GM12878 (cell line): ENCODE results near the gene E2F7. TPM values are rescaled to one million over a fixed set of nuclear protein-coding genes. Genes with fewer than 3 reads are reported as not detected.

Experiments used
- ATAC-seq: fragments of 200-7000 bp; cut with Tn5 transposase; 3 replicates; pipeline ENCODE4 v1.9.1; 2020; ENCODE audit warnings: mild to moderate bottlenecking, moderate library complexity
- BruUV-seq: library from RNA; stranded (reverse); fragments of 400-500 nt; replicated peaks from 2 replicates; lab custom pipeline; 2021; lab: Mats Ljungman, UMichigan
- CTCF ChIA-PET: fragments of 300-600 bp; sonication (Branson Sonifier 250); formaldehyde crosslinking; extraction: SDS; loops from one replicate; lab custom pipeline; 2021; ENCODE audit warnings: inconsistent platforms; lab: Yijun Ruan, JAX
- POLR2A ChIA-PET: fragments of 350-600 bp; formaldehyde crosslinking; extraction: SDS; loops from one replicate; lab custom pipeline; 2021; ENCODE audit warnings: inconsistent platforms; lab: Charles Lee
- RAD21 ChIA-PET: fragments of 300-600 bp; sonication (Branson Sonifier 250); formaldehyde crosslinking; loops from one replicate; lab custom pipeline; 2023; ENCODE audit warnings: antibody characterized with exemption; ENCODE audit not compliant: unreplicated experiment; lab: Charles Lee
- SMC1A ChIA-PET: fragments of 300-600 bp; sonication (Branson Sonifier 250); formaldehyde crosslinking; loops from one replicate; lab custom pipeline; 2023; ENCODE audit not compliant: unreplicated experiment, uncharacterized antibody; lab: Charles Lee
- DNase-seq: peaks from one replicate; pipeline ENCODE4 v3.0.0-alpha.2; 2011; ENCODE audit warnings: low read depth, low spot score
- FAIRE-seq: peaks from 3 replicates; lab custom pipeline; 2011; peaks lifted over from hg19 to GRCh38; lab: Jason Lieb, UNC
- H2AFZ ChIP-seq: 2 replicates; pipeline ENCODE4 v1.6.0; 2011; ENCODE audit warnings: low read depth, low read length, control low read depth; ENCODE audit not compliant: control insufficient read depth
- H3K27ac ChIP-seq: 2 replicates; pipeline ENCODE4 v1.5.1; 2011; ENCODE audit warnings: control low read depth; ENCODE audit not compliant: control insufficient read depth, insufficient read depth
- H3K27me3 ChIP-seq, 2 experiments: replicated peaks in 1 of 2; 2 replicates each; pipeline versions ENCODE4 v1.6.0 to v1.6.1; 2011; ENCODE audit warnings: low read length in 1 of 2; ENCODE audit not compliant: control insufficient read depth in 2 of 2, insufficient read depth in 2 of 2
- H3K36me3 ChIP-seq, 2 experiments: 2 replicates each; pipeline ENCODE4 v1.5.1; 2011; ENCODE audit warnings: low read length in 1 of 2; ENCODE audit not compliant: control insufficient read depth in 2 of 2, insufficient read depth in 2 of 2
- H3K4me1 ChIP-seq: 2 replicates; pipeline ENCODE4 v1.6.1; 2011; ENCODE audit warnings: mild to moderate bottlenecking, low read length, moderate library complexity, mixed read lengths; ENCODE audit not compliant: control insufficient read depth, insufficient read depth
- H3K4me2 ChIP-seq: 2 replicates; pipeline ENCODE4 v1.6.0; 2011; ENCODE audit warnings: control low read depth; ENCODE audit not compliant: control insufficient read depth, insufficient read depth
- H3K4me3 ChIP-seq: fragments of 200-600 bp; sonication (generic); 2 replicates; pipeline ENCODE4 v1.5.1; 2016
- H3K79me2 ChIP-seq: 2 replicates; pipeline ENCODE4 v1.6.0; 2011; ENCODE audit warnings: low read length; ENCODE audit not compliant: control insufficient read depth, insufficient read depth
- H3K9ac ChIP-seq: 2 replicates; pipeline ENCODE4 v1.8.0; 2011; ENCODE audit warnings: low read length, control low read depth, mixed read lengths; ENCODE audit not compliant: control insufficient read depth, insufficient read depth
- H3K9me3 ChIP-seq: replicated peaks from 3 replicates; pipeline ENCODE4 v1.5.1; 2011; ENCODE audit warnings: mild to moderate bottlenecking, low read length; ENCODE audit not compliant: control insufficient read depth, insufficient read depth
- H4K20me1 ChIP-seq: 2 replicates; pipeline ENCODE4 v1.6.0; 2011; ENCODE audit not compliant: control insufficient read depth, insufficient read depth
- E2F8 ChIP-seq: fragments of 450-650 bp; IDR thresholded peaks from 2 replicates; pipeline ENCODE4 v1.6.1; 2018; ENCODE audit warnings: mild to moderate bottlenecking, low read depth, moderate library complexity; ENCODE audit not compliant: partially characterized antibody
- GABPA ChIP-seq: IDR thresholded peaks from 2 replicates; pipeline ENCODE4 v1.6.1; 2014; ENCODE audit warnings: antibody characterized with exemption, low read depth, mild to moderate bottlenecking, inconsistent platforms
- HSF1 ChIP-seq: fragments of 150-350 bp; IDR thresholded peaks from 2 replicates; pipeline ENCODE4 v1.6.1; 2014; ENCODE audit warnings: mild to moderate bottlenecking, low read depth, low read length
- KDM1A ChIP-seq: fragments of 200-600 bp; sonication (generic); IDR thresholded peaks from 2 replicates; pipeline ENCODE4 v1.6.1; 2016; ENCODE audit warnings: borderline replicate concordance
- MTA3 ChIP-seq: IDR thresholded peaks from 2 replicates; pipeline ENCODE4 v1.6.1; 2012; ENCODE audit warnings: low read length, inconsistent platforms, borderline replicate concordance
- NKRF ChIP-seq: fragments of 450-650 bp; conservative IDR thresholded peaks from 2 replicates; pipeline ENCODE4 v1.6.1; 2017; ENCODE audit warnings: mild to moderate bottlenecking, moderate library complexity
- PAX5 ChIP-seq: IDR thresholded peaks from 2 replicates; pipeline ENCODE4 v1.6.1; 2011; ENCODE audit warnings: low read depth, low read length, borderline replicate concordance
- RAD51 ChIP-seq: fragments of 450-650 bp; IDR thresholded peaks from 2 replicates; pipeline ENCODE4 v1.6.1; 2016; ENCODE audit warnings: moderate library complexity, mild to moderate bottlenecking, inconsistent platforms
- SREBF1 ChIP-seq: IDR thresholded peaks from 2 replicates; pipeline ENCODE4 v1.6.1; 2012; ENCODE audit warnings: mild to moderate bottlenecking, low read length
- TBL1XR1 ChIP-seq: IDR thresholded peaks from 2 replicates; pipeline ENCODE4 v1.6.1; 2012; ENCODE audit warnings: low read depth, low read length, improper control_type of control experiment
- WGBS: methylation state at CpG from one replicate; pipeline ENCODE4 v1.1.6; 2016; ENCODE audit warnings: low lambda C conversion rate; ENCODE audit not compliant: insufficient replicate concordance, insufficient coverage; ENCODE audit errors: missing lambda C conversion rate; 5-methylcytosine and 5-hydroxymethylcytosine counted together
- in situ Hi-C: fragments of 300-500 bp; cut with MboI; formaldehyde crosslinking; loops from 9 replicates; pipeline ENCODE4 v1.14.3; 2018; ENCODE audit warnings: mixed read lengths
- intact Hi-C: fragments of 100-400 bp; cut with micrococcal nuclease; formaldehyde crosslinking; loops from one replicate; pipeline ENCODE4 v1.14.2; 2022; ENCODE audit not compliant: unreplicated experiment
- polyA plus RNA-seq, 11 experiments: library from polyadenylated mRNA; depleted of rRNA in 4 of 11; unstranded in 6 of 11; stranded (reverse) in 5 of 11; fragments of >200 nt; fragmentation: Nextera tagmentation in 4 of 11; fragmentation: Illumina TruSeq in 1 of 11; extraction: Ambion mirVana in 4 of 11; extraction: Trizol in 1 of 11; gene quantifications; 1 replicate in 1 of 11; 2 replicates in 10 of 11; pipeline versions ENCODE4 v1.2.1 to v1.2.3, GENCODE V29; 2011 to 2016; ENCODE audit warnings: inconsistent platforms in 2 of 11, missing spikeins in 2 of 11, low read depth in 1 of 11
- total RNA-seq, 4 experiments: library from RNA; depleted of rRNA in 3 of 4; stranded (reverse); fragments of >200 nt in 3 of 4; fragmentation: Illumina TruSeq in 1 of 4; extraction: Trizol in 1 of 4; gene quantifications; 2 replicates each; pipeline versions ENCODE4 v1.2.1 to v1.2.3, GENCODE V29; 2013 to 2021

E2F7 gene
- total and polyA plus RNA-seq, 10 of the 15 experiments (the other 5 are each of a cell fraction or from before 2014, with no cell fraction given) = 5.6 to 32.1 (median 19.9) TPM

GRCh38 chr12:77002382-77002781, 63.0 kb downstream of the E2F7 start:
- ATAC-seq (no peak), DNase-seq (no peak), FAIRE-seq (no peak)
- Histone ChIP-seq H4K20me1 (no peaks in the 10 kb centered on the region; the same call in 1 of the 2 replicates), H3K9me3 (no peaks in the 10 kb centered on the region), H2AFZ (no peak overlapping the region), H3K27me3 (0 out of 4 replicates have a peak, but pooled peaks cover 0 to 1% of the 10 kb centered on the region in 2 experiments), H3K27ac (no peak overlapping the region), H3K79me2 (no peaks in the 10 kb centered on the region), H3K4me1 (no peaks in the 10 kb centered on the region), H3K9ac (no peak overlapping the region), H3K36me3 (no peaks in the 10 kb centered on the region), H3K4me3 (no peak overlapping the region), H3K4me2 (no peak overlapping the region)
- BruUV-seq = no TSS peak
- POLR2A ChIA-PET = no interaction called here
- RAD21 ChIA-PET = no interaction called here
- in situ Hi-C loops = no loop called here
- CTCF ChIA-PET = interaction anchor here (2.9 kb wide), 1 partner anchor 9 kb away, joined by 22 read pairs; no protein-coding TSS in a partner anchor
- WGBS = 73% methylated on average over 3 of the region's 3 CpGs
- intact Hi-C loops = no loop called here
- TF ChIP-seq TBL1XR1 = no peak
- TF ChIP-seq HSF1 = no peak
- SMC1A ChIA-PET = interaction anchor here (0.6 kb wide), 1 partner anchor 250 kb away, joined by 3 read pairs; no protein-coding TSS in a partner anchor

- SMC1A ChIA-PET = no interaction called here
- in situ Hi-C loops = no loop called here
- TF ChIP-seq KDM1A = no peak
- TF ChIP-seq RAD51 = no peak
- no peak for TF ChIP-seq SREBF1
- TF ChIP-seq MTA3 = no peak
- no peak for TF ChIP-seq TBL1XR1
- no peak for TF ChIP-seq GABPA
- TF ChIP-seq E2F8 = no peak
- TF ChIP-seq NKRF = no peak
- no peak for TF ChIP-seq PAX5
Measured at GRCh38 chr12:77001276-77001675, 64.1 kb downstream of the E2F7 start.

More at GRCh38 chr12:77001276-77001675, 64.1 kb downstream of the E2F7 start:
- no peak for ATAC-seq
- no peak overlapping the region for H2AFZ ChIP-seq
- no peaks in the 10 kb centered on the region for H3K79me2 ChIP-seq
- CTCF ChIA-PET = interaction anchor here (2.9 kb wide), 1 partner anchor 10 kb away, joined by 22 read pairs; no protein-coding TSS in a partner anchor
- H3K4me3 ChIP-seq = no peak overlapping the region
- H3K9me3 ChIP-seq = no peaks in the 10 kb centered on the region
- no peaks in the 10 kb centered on the region for H3K4me1 ChIP-seq
- RAD21 ChIA-PET = no interaction called here
- H4K20me1 ChIP-seq = no peaks in the 10 kb centered on the region; the same call in 1 of the 2 replicates
- H3K4me2 ChIP-seq = no peak overlapping the region
- POLR2A ChIA-PET = interaction anchor here (0.6 kb wide), 1 partner anchor 673 kb away, joined by 3 read pairs; no protein-coding TSS in a partner anchor
- no peak for FAIRE-seq
- 58% methylated on average over 18 of the region's 18 CpGs for WGBS
- no peak overlapping the region for H3K9ac ChIP-seq
- BruUV-seq = no TSS peak
- H3K27me3 ChIP-seq = 0 out of 4 replicates have a peak, but pooled peaks cover 0 to 1% of the 10 kb centered on the region in 2 experiments
- no peak for DNase-seq
- H3K36me3 ChIP-seq = no peaks in the 10 kb centered on the region
- intact Hi-C loops = no loop called here
- no peak overlapping the region for H3K27ac ChIP-seq
